B cell (primary cell): ENCODE measurements around the gene MLLT10.
"Not testable (repeated sequence)": the region's sequence is repeated elsewhere in the genome, so short reads cannot be mapped to it uniquely, and the experiment has no call there.

Source experiments
- EZH2 ChIP-seq: IDR thresholded peaks from 2 replicates; pipeline ENCODE4 v1.6.1; 2012; ENCODE audit warnings: borderline replicate concordance, low read depth, mild to moderate bottlenecking, moderate library complexity, low read length; ENCODE audit not compliant: insufficient read depth, poor library complexity, severe bottlenecking
- TF ChIP-seq, protein P1 (sequence below): fragments of 200-600 bp; IDR thresholded peaks from one replicate; pipeline ENCODE4 v1.8.0; 2022; ENCODE audit warnings: antibody characterized with exemption, mild to moderate bottlenecking

DNA sequence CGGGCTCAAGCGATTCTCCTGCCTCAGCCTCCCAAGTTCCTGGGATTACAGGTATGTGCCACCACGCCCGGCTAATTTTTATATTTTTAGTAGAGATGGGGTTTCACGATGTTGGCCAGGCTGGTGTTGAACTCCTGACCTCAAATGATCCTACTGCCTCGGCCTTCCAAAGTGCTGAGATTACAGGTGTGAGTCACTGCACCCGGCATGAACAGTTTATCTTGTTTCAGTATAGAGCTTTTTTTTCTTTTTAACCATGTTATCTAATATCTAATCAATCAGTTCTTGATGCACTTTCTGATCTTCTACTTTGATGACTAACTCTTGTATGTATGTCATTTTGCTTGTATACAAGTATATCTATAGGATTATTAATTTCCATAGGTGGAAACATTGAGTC lies 54.1 kb downstream of the MLLT10 start:
- TF ChIP-seq, protein P1, sequence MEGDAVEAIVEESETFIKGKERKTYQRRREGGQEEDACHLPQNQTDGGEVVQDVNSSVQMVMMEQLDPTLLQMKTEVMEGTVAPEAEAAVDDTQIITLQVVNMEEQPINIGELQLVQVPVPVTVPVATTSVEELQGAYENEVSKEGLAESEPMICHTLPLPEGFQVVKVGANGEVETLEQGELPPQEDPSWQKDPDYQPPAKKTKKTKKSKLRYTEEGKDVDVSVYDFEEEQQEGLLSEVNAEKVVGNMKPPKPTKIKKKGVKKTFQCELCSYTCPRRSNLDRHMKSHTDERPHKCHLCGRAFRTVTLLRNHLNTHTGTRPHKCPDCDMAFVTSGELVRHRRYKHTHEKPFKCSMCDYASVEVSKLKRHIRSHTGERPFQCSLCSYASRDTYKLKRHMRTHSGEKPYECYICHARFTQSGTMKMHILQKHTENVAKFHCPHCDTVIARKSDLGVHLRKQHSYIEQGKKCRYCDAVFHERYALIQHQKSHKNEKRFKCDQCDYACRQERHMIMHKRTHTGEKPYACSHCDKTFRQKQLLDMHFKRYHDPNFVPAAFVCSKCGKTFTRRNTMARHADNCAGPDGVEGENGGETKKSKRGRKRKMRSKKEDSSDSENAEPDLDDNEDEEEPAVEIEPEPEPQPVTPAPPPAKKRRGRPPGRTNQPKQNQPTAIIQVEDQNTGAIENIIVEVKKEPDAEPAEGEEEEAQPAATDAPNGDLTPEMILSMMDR = not testable (repeated sequence)
- TF ChIP-seq EZH2 = not testable (repeated sequence)
